NK-92 (cell line): ENCODE measurements around the gene DSCAM.

Experiments
- DNase-seq: peaks from one replicate; lab custom pipeline; 2025; ENCODE audit not compliant: unreplicated experiment; lab: John Stamatoyannopoulos, UW

The DSCAM gene

GRCh38 chr21:39965026-39965425 lies 881.9 kb downstream of the DSCAM start:
- DNase-seq, result no peak

- DNase-seq, result no peak
These were observed 885.7 kb downstream of the DSCAM start for GRCh38 chr21:39961251-39961650.
